PC-3 (cell line): Measurements from ENCODE around the gene CYP8B1. TPM values are rescaled to one million over a fixed set of nuclear protein-coding genes. Genes with fewer than 3 reads are reported as not detected.
"Not testable (repeated sequence)": the region's sequence is repeated elsewhere in the genome, so short reads cannot be mapped to it uniquely, and the experiment has no call there.

Source experiments
- ATAC-seq: fragments of 200-7000 bp; cut with Tn5 transposase; 2 replicates; pipeline ENCODE4 v1.9.1; 2020; ENCODE audit warnings: mild to moderate bottlenecking, moderate library complexity
- BruUV-seq: library from RNA; stranded (reverse); fragments of 400-500 nt; replicated peaks from 2 replicates; lab custom pipeline; 2021; lab: Mats Ljungman, UMichigan
- CTCF ChIA-PET: fragments of 300-600 bp; sonication (Branson Sonifier 250); formaldehyde crosslinking; loops from one replicate; lab custom pipeline; 2022; ENCODE audit warnings: antibody characterized with exemption; lab: Charles Lee
- POLR2A ChIA-PET: fragments of 300-600 bp; sonication (Branson Sonifier 250); formaldehyde crosslinking; loops from one replicate; lab custom pipeline; 2022; ENCODE audit warnings: antibody characterized with exemption; ENCODE audit not compliant: unreplicated experiment; lab: Charles Lee
- DNase-seq: peaks from one replicate; pipeline ENCODE4 v3.0.0-alpha.2; 2015
- H2AFZ ChIP-seq: fragments of 300-600 bp; sonication (generic); 2 replicates; pipeline ENCODE4 v1.6.0; 2016; ENCODE audit warnings: antibody characterized with exemption, low read length
- H3F3A ChIP-seq: fragments of 300-600 bp; sonication (generic); one replicate; pipeline ENCODE4 v1.6.0; 2017; ENCODE audit warnings: antibody characterized with exemption, low read length, control low read depth, mild to moderate bottlenecking; ENCODE audit not compliant: unreplicated experiment
- H3K27ac ChIP-seq: fragments of 300-600 bp; sonication (generic); 2 replicates; pipeline ENCODE4 v1.5.1; 2016; ENCODE audit warnings: mild to moderate bottlenecking, low read length
- H3K27me3 ChIP-seq: fragments of 300-600 bp; sonication (generic); 2 replicates; pipeline ENCODE4 v1.6.1; 2016; ENCODE audit warnings: low read length, mixed read lengths
- H3K36me3 ChIP-seq: fragments of 300-600 bp; sonication (generic); 2 replicates; pipeline ENCODE4 v1.6.1; 2016; ENCODE audit warnings: low read depth, mixed run types, low read length, mixed read lengths
- H3K4me1 ChIP-seq: fragments of 300-600 bp; sonication (generic); 2 replicates; pipeline ENCODE4 v1.5.1; 2016; ENCODE audit warnings: low read length; ENCODE audit not compliant: insufficient read depth
- H3K4me2 ChIP-seq: fragments of 300-600 bp; sonication (generic); 2 replicates; pipeline ENCODE4 v1.6.0; 2016; ENCODE audit warnings: low read length
- H3K4me3 ChIP-seq: fragments of 300-600 bp; sonication (generic); 2 replicates; pipeline ENCODE4 v1.5.1; 2016; ENCODE audit warnings: mild to moderate bottlenecking, low read length, mixed read lengths
- H3K79me2 ChIP-seq: fragments of 300-600 bp; sonication (generic); 2 replicates; pipeline ENCODE4 v1.6.1; 2017; ENCODE audit warnings: low read length, mixed read lengths
- H3K9ac ChIP-seq: fragments of 300-600 bp; sonication (generic); 2 replicates; pipeline ENCODE4 v1.6.0; 2016; ENCODE audit warnings: mild to moderate bottlenecking, low read length
- H3K9me2 ChIP-seq: fragments of 300-600 bp; sonication (generic); replicated peaks from 2 replicates; pipeline ENCODE4 v1.6.1; 2016; ENCODE audit warnings: mixed run types, low read length, mixed read lengths
- H3K9me3 ChIP-seq: fragments of 300-600 bp; sonication (generic); 2 replicates; pipeline ENCODE4 v1.6.1; 2016; ENCODE audit warnings: low read length, mixed read lengths
- H4K20me1 ChIP-seq: fragments of 300-600 bp; sonication (generic); 2 replicates; pipeline ENCODE4 v1.6.1; 2016; ENCODE audit warnings: low read length, mixed read lengths
- CTCF ChIP-seq: fragments of 300-600 bp; sonication (generic); conservative IDR thresholded peaks from 2 replicates; pipeline ENCODE4 v1.5.1; 2017; ENCODE audit warnings: antibody characterized with exemption, low read depth, mild to moderate bottlenecking, low read length
- EZH2 ChIP-seq: fragments of 300-600 bp; sonication (generic); IDR thresholded peaks from one replicate; pipeline ENCODE4 v1.6.1; 2017; ENCODE audit warnings: antibody characterized with exemption, mild to moderate bottlenecking, low read length; ENCODE audit not compliant: unreplicated experiment
- EZH2phosphoT487 ChIP-seq: fragments of 300-600 bp; sonication (generic); IDR thresholded peaks from 2 replicates; pipeline ENCODE4 v1.6.1; 2018; ENCODE audit warnings: mild to moderate bottlenecking, antibody characterized with exemption, low read length, borderline replicate concordance
- intact Hi-C: fragments of 100-400 bp; cut with micrococcal nuclease; formaldehyde crosslinking; loops from 2 replicates; pipeline ENCODE4 v1.9.0; 2023
- total RNA-seq: library from RNA; depleted of rRNA; stranded (reverse); fragments of >200 nt; gene quantifications from 2 replicates; pipeline ENCODE4 v1.2.3, GENCODE V29; 2014

CYP8B1 gene
- total RNA-seq, 1 experiment from 2014 or later = not detected

- H4K20me1 ChIP-seq = no peaks in the 10 kb centered on the region
Observed at GRCh38 chr3:42886294-42886822, 10.7 kb upstream of the CYP8B1 start.

GRCh38 chr3:42884324-42884723 is 8.6 kb upstream of the CYP8B1 start:
- Histone ChIP-seq H3F3A (no peaks in the 10 kb centered on the region), H3K9me3 (no peaks in the 10 kb centered on the region), H3K4me3 (no peak overlapping the region), H3K9me2 (no peaks in the 10 kb centered on the region), H3K36me3 (no peaks in the 10 kb centered on the region), H3K4me1 (peaks cover 26% of the 10 kb centered on the region), H3K9ac (no peak overlapping the region), H2AFZ (no peak overlapping the region), H4K20me1 (no peaks in the 10 kb centered on the region), H3K79me2 (no peaks in the 10 kb centered on the region), H3K27ac (peak overlapping the region; percentile 63), H3K27me3 (no peaks in the 10 kb centered on the region), H3K4me2 (no peak overlapping the region)
- POLR2A ChIA-PET = no interaction called here
- CTCF ChIA-PET = no interaction called here
- BruUV-seq = no TSS peak
- intact Hi-C loops = loop anchor here (5.0 kb wide), 1 partner anchor 652 kb away; no protein-coding TSS in a partner anchor
- DNase-seq = peak; percentile 77
- no peak; the same call in 1 of the 2 replicates for ATAC-seq
- TF ChIP-seq EZH2phosphoT487 (no peak), EZH2 (no peak), CTCF (no peak)

More at GRCh38 chr3:42886294-42886822, 10.7 kb upstream of the CYP8B1 start:
- TF ChIP-seq CTCF (no peak), EZH2 (no peak), EZH2phosphoT487 (no peak)
- peak; percentile 61 for ATAC-seq
- CTCF ChIA-PET = no interaction called here
- DNase-seq = peak; percentile 50
- Histone ChIP-seq H3K9me2 (no peaks in the 10 kb centered on the region), H3K4me1 (peaks cover 24% of the 10 kb centered on the region), H3K36me3 (no peaks in the 10 kb centered on the region), H3K9me3 (no peaks in the 10 kb centered on the region), H3K27me3 (no peaks in the 10 kb centered on the region), H3K9ac (no peak overlapping the region), H3K27ac (peak overlapping the region; percentile 22; the same call in 1 of the 2 replicates), H3K4me3 (no peak overlapping the region), H3F3A (no peaks in the 10 kb centered on the region), H2AFZ (peak overlapping the region; percentile 32; the same call in 1 of the 2 replicates), H3K79me2 (no peaks in the 10 kb centered on the region), H3K4me2 (no peak overlapping the region)
- intact Hi-C loops = no loop called here
- BruUV-seq = no TSS peak
- POLR2A ChIA-PET = no interaction called here

- H3K4me3 ChIP-seq, H3K9me2 ChIP-seq, ATAC-seq, H2AFZ ChIP-seq, H4K20me1 ChIP-seq, H3K4me2 ChIP-seq, H3K79me2 ChIP-seq, H3K9ac ChIP-seq, BruUV-seq, H3K27me3 ChIP-seq, H3K36me3 ChIP-seq, CTCF ChIA-PET, H3F3A ChIP-seq, H3K9me3 ChIP-seq, POLR2A ChIA-PET: not testable (repeated sequence)
- intact Hi-C loops = loop anchor here (5.0 kb wide), 1 partner anchor 651 kb away; no protein-coding TSS in a partner anchor
- Histone ChIP-seq H3K4me1 (peaks cover 26% of the 10 kb centered on the region), H3K27ac (peak overlapping the region; percentile 63)
- DNase-seq = peak; percentile 23
Observed at GRCh38 chr3:42883251-42883930, 7.7 kb upstream of the CYP8B1 start.
